ENCODE results near the gene DISP2.

Gene DISP2

GRCh38 chr15:40328751-40329150 lies 29.3 kb upstream of the DISP2 start:
- DNase-seq (ENCODE audit: low read depth in 2 of 2): no peak

- no peak for DNase-seq (ENCODE audit: low read depth in 2 of 2)
Measured at GRCh38 chr15:40329804-40330203, 28.2 kb upstream of the DISP2 start.

DNA sequence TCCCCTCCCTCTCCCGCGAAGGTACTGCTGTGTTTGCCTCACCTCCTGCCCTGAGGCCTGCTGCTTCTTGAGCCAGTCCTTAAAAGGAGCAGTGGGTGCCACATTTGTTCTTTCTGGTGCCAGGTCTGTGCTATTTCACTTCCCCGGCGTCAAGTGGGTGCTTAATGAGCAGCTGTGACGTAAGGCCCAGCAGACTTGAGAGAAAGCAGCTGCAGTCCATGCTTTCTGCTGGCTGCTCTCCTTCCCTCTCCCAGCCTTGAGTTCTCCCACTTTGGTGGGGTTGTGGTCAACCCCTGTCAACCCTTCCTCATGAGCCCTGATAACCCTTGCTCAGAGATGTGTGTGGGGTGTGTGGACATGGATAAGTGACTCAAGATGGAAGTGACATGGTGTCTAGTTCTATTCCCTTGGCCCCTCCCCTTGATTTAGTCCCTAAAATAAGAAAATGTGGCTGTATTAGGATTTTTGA lies 27.6 kb upstream of the DISP2 start:
- no peak for DNase-seq (ENCODE audit: low read depth in 2 of 2)

- no peak for DNase-seq (ENCODE audit: low read depth in 2 of 2)
Measured at GRCh38 chr15:40331026-40331425, 27.0 kb upstream of the DISP2 start.

DNA sequence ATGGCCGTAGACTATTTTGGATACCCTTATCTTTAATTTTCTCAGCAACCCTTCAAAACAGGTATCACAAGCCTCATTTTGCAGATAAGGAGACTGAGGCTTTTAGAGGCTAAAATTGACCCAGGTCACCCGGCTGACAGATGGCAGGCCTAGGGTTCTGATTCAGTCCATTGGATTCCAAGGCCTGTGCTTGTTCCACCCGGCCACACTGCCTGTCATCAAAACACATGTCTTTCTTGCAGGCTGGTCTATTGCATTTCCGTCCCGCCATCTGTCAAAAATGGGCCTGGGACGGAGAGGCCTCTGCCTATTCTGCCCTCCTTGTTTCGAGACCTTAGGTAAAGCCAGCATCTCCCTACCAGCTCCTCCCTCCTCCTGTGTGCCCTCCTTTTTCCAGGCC lies 26.4 kb upstream of the DISP2 start:
- no peak for DNase-seq (ENCODE audit: low read depth in 2 of 2)

- no peak for DNase-seq (ENCODE audit: low read depth in 2 of 2)
Measured at GRCh38 chr15:40332113-40332781, 25.8 kb upstream of the DISP2 start.

GRCh38 chr15:40333922-40334492 lies 24.0 kb upstream of the DISP2 start:
- DNase-seq (ENCODE audit: low read depth in 2 of 2): no peak

GRCh38 chr15:40334541-40334940 lies 23.5 kb upstream of the DISP2 start:
- DNase-seq (ENCODE audit: low read depth in 2 of 2): no peak

DNA sequence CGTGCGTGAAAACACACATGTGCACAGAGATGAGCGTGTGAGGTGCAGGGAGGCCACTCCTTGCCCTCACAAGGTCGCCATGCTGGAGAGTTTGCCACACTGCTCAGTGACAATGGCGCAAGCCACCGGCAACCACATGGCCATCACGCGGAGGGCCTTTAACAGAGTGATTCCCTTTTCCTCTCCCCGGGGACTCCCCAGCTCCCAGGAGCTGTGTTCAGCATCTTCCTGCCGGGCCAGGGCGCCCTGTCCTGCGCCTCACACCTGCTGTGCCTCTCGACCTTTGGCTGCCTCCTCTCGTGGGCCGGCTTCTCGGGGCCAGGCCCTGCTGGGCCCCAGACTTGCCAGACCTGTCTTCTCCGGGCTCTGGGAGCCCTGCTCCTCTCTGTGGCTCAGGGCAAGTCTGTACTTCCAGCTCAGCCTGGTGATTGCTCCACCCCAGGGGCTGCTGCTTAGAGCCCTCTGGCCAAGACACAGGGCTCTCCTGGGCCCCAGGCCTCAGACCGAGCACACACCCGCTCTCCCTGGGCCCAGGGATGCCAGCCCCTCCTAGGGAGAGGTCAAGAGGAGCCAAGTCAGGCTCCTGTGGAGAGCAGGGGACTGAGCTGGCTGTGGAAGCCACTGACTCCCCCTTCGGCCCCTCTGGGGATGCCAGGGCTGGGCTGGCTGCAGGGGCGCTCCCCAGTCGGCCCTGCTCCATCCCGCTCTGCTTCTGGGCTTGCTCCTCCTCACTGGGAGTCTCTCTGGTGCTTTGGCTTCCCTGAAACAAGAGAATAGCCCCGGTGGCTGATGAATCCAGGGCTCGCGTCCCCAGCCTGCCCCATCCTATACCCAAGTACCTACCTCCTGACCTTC lies 22.9 kb upstream of the DISP2 start:
- no peak for DNase-seq (ENCODE audit: low read depth in 2 of 2)

- no peak for DNase-seq (ENCODE audit: low read depth in 2 of 2)
Measured at GRCh38 chr15:40335938-40336743, 21.9 kb upstream of the DISP2 start.

- no peak for DNase-seq (ENCODE audit: low read depth in 2 of 2)
Measured at GRCh38 chr15:40336744-40337122, 21.3 kb upstream of the DISP2 start.

GRCh38 chr15:40337597-40337996 lies 20.4 kb upstream of the DISP2 start:
- no peak for DNase-seq (ENCODE audit: low read depth in 2 of 2)

DNA sequence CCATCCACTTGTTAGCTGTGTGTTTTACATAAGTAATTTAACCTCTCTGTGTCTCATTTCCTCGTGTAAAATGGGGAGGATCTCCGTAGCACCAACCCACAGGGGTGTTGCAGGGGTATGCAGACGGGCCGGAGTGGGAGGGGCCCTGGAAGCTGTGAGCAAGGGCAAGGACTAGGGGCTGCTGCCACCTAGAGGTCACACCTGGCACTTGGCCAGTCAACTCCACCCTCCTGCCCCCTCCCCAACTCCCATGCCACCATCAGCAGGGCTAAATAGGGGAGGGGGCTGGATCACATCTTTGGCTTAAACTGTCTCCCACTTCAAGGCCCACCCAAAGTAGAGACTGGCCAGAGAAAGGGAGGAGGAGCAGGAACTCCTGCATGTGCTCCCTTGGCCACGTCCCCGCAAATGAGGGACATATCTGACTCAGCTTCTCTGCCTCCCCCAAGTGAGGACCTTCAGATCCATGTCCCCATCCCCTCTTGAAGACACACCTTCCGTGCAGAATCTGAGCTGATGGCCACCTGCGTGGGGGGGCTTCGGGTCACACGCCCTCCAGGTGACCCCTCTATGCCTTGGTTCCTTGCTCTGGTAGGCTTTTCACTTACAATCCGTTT lies 19.9 kb upstream of the DISP2 start:
- DNase-seq (ENCODE audit: low read depth in 2 of 2): peak; percentile 73 to 74

GRCh38 chr15:40338921-40339620 lies 18.9 kb upstream of the DISP2 start:
- DNase-seq (ENCODE audit: low read depth in 2 of 2): no peak

- no peak for DNase-seq (ENCODE audit: low read depth in 2 of 2)
Measured at GRCh38 chr15:40339621-40339945, 18.4 kb upstream of the DISP2 start.

- DNase-seq (ENCODE audit: low read depth in 2 of 2): no peak
Measured at GRCh38 chr15:40340038-40340739, 17.8 kb upstream of the DISP2 start.

GRCh38 chr15:40340740-40341400 lies 17.1 kb upstream of the DISP2 start, which contains the start of gene CCDC9B:
Gene CCDC9B (minus strand): TSS chr15:40340939. CDS start chr15:40340819, 120 bp downstream.
- no peak for DNase-seq (ENCODE audit: low read depth in 2 of 2)

DNA sequence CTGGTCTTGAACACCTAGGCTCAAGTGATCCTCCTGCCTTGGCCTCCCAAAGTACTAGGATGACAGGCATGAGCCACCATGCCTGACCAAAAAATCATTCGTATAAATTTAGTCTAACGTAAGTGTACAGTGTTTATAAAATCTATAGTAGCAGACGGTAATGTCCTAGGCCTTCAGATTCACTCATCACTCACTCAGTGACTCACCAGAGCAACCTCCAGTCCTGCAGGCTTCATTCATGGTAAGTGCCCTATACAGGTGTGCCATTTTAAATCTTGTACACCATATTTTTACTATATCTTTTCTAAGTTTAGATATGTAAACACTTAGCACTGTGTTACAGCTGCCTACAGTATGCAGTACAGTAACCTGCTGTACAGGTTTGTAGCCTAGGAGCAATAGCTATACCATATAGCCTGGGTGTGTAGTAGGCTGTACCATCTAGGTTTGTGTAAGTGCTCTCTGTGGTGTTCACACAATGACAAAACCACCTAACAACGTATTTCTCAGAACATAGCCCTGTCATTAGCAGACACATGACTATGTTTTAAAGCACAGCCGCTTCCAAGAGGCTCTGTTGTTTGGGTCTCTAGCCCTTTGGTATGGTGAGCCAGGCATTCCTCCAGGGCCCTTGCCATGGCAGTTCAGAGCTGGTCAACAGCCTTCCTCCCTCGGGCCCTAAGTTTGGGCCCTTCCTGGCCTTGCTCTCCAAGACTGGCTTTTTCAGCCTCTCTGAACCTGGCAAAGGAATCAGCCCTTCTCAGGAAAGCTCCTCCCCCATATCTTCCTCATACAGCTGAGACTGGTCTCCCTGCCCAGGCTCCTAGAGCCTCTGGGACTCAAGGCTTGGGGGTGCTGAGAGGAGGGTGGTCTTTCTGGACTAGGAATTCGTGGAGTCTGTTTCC lies 15.4 kb upstream of the DISP2 start:
- no peak for DNase-seq (ENCODE audit: low read depth in 2 of 2)

- DNase-seq (ENCODE audit: low read depth in 2 of 2): no peak
Measured at GRCh38 chr15:40343512-40343911, 14.5 kb upstream of the DISP2 start.

All from stimulated activated CD4-positive, alpha-beta T cell treated with anti-CD3 and anti-CD28 coated beads, Interleukin-1b, Interleukin-23, amount 100 ng/mL, for 4 hours (primary cell).